Body of pancreas (tissue), 4 donors: ENCODE data around the gene ARPC5.

Source experiments
- POLR2A ChIP-seq, 3 donors: fragments of 450-650 bp; IDR thresholded peaks; one replicate each; pipeline ENCODE4 v1.6.1; 2016; ENCODE audit warnings: antibody characterized with exemption in 3 of 3, mild to moderate bottlenecking in 2 of 3
- TF ChIP-seq, protein P1 (sequence below), 7 experiments: fragments of 450-650 bp in 4 of 7; fragments of 200-600 bp in 3 of 7; sonication (generic) in 3 of 7; IDR thresholded peaks; one replicate each; pipeline ENCODE4 v1.5.1; 2016 to 2019; ENCODE audit warnings: antibody characterized with exemption in 7 of 7

DNA sequence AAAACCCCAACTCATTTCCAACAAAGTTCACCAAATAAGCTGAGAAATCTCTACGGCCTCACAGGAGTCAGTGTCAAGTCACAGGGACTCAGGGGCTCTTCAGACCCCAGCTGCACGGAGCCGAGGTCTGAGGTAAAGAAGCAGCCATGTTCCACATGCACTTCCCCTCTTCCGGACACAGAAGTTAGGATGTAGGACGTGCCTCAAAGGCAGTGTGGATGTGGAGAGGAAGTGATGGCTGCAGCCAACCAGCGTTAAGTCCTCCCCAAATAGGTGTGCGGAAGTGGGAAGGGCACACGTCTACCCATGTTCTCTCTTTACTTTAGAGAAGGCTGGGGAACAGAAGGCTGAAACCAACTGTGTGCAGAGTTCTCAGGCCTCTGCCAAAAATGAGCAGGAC, 30.8 kb downstream of the ARPC5 start:
- TF ChIP-seq, protein P1, sequence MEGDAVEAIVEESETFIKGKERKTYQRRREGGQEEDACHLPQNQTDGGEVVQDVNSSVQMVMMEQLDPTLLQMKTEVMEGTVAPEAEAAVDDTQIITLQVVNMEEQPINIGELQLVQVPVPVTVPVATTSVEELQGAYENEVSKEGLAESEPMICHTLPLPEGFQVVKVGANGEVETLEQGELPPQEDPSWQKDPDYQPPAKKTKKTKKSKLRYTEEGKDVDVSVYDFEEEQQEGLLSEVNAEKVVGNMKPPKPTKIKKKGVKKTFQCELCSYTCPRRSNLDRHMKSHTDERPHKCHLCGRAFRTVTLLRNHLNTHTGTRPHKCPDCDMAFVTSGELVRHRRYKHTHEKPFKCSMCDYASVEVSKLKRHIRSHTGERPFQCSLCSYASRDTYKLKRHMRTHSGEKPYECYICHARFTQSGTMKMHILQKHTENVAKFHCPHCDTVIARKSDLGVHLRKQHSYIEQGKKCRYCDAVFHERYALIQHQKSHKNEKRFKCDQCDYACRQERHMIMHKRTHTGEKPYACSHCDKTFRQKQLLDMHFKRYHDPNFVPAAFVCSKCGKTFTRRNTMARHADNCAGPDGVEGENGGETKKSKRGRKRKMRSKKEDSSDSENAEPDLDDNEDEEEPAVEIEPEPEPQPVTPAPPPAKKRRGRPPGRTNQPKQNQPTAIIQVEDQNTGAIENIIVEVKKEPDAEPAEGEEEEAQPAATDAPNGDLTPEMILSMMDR (IDR thresholded peaks at IDR 0.05), result no peak
- no peak for TF ChIP-seq POLR2A (IDR thresholded peaks at IDR 0.05)
